Effector memory CD4-positive, alpha-beta T cell (primary cell): ENCODE results near the gene TAS1R3.

Experiments
- DNase-seq, 3 donors: peaks; one replicate each; pipeline ENCODE4 v3.0.0-alpha.2; 2020
- H3K27ac ChIP-seq: 2 replicates; pipeline ENCODE4 v1.7.0; 2013; ENCODE audit warnings: mild to moderate bottlenecking, low read length, moderate library complexity; ENCODE audit not compliant: insufficient read depth, poor library complexity, severe bottlenecking
- H3K27me3 ChIP-seq: replicated peaks from 2 replicates; pipeline ENCODE4 v1.7.0; 2013; ENCODE audit warnings: mild to moderate bottlenecking, low read length; ENCODE audit not compliant: insufficient read depth, control insufficient read depth, poor library complexity, severe bottlenecking
- H3K36me3 ChIP-seq: 2 replicates; pipeline ENCODE4 v1.7.0; 2013; ENCODE audit warnings: mild to moderate bottlenecking, low read length, moderate library complexity; ENCODE audit not compliant: control insufficient read depth, insufficient read depth
- H3K4me1 ChIP-seq: 2 replicates; pipeline ENCODE4 v1.7.0; 2013; ENCODE audit warnings: low read length, mild to moderate bottlenecking; ENCODE audit not compliant: control insufficient read depth, insufficient read depth, poor library complexity, severe bottlenecking
- H3K4me3 ChIP-seq: 2 replicates; pipeline ENCODE4 v1.7.0; 2013; ENCODE audit warnings: low read length, low read depth, mild to moderate bottlenecking; ENCODE audit not compliant: insufficient read depth, poor library complexity, severe bottlenecking
- H3K9me3 ChIP-seq: 2 replicates; pipeline ENCODE4 v1.7.0; 2013; ENCODE audit warnings: mild to moderate bottlenecking, low read length, moderate library complexity; ENCODE audit not compliant: control insufficient read depth

Gene TAS1R3

DNA sequence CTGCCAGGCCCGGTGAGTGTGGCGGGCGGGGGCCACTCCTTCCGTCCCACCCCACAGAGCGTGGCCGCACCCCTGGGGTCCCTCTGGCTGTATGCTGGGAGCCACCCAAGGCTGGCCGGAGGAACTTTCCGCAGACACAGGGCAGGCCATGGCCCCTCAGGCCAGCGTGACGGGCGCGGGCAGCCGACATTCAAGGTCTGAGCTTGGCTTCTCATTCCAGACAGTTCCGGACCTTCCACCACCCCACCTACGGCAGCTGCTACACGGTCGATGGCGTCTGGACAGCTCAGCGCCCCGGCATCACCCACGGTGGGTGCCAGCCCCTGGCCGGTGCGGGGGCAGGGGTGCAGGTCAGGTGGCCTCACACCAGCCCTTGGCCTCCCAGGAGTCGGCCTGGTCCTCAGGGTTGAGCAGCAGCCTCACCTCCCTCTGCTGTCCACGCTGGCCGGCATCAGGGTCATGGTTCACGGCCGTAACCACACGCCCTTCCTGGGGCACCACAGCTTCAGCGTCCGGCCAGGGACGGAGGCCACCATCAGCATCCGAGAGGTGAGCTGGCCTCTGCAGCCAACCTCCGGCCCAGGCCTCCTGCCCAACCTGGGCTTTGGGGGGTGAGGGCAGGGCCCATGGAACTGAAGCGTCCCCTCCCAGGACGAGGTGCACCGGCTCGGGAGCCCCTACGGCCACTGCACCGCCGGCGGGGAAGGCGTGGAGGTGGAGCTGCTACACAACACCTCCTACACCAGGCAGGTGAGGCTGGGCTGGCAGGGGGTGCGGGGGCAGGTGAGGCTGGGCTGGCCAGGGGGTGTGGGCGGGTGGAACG is 43.6 kb upstream of the TAS1R3 start:
- H3K4me3 ChIP-seq: no peak overlapping the region
- no peak for DNase-seq

DNA sequence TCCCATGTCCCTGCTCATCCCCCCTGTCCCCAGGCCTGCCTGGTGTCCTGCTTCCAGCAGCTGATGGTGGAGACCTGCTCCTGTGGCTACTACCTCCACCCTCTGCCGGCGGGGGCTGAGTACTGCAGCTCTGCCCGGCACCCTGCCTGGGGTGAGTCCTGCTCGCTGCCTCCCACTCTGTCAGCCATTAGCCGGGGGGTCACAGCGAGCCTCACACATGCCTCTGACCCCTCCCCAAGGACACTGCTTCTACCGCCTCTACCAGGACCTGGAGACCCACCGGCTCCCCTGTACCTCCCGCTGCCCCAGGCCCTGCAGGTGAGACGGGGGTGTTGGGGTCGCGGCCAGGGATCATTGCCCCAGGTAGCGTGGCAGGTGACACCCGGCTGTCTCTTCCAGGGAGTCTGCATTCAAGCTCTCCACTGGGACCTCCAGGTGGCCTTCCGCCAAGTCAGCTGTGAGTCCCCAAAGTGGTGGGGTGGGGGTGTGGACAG is 40.8 kb upstream of the TAS1R3 start:
- Histone ChIP-seq H3K27me3 (no peaks in the 10 kb centered on the region), H3K36me3 (no peaks in the 10 kb centered on the region), H3K4me3 (no peak overlapping the region), H3K9me3 (no peaks in the 10 kb centered on the region), H3K4me1 (no peaks in the 10 kb centered on the region), H3K27ac (no peak overlapping the region)
- DNase-seq: peak in 2 of 3 donors; percentile 23 to 52

More for the DNA sequence above, 43.6 kb upstream of the TAS1R3 start:
- Histone ChIP-seq H3K4me1 (no peaks in the 10 kb centered on the region), H3K9me3 (no peaks in the 10 kb centered on the region), H3K36me3 (no peaks in the 10 kb centered on the region), H3K27ac (no peak overlapping the region), H3K27me3 (no peaks in the 10 kb centered on the region)

DNA sequence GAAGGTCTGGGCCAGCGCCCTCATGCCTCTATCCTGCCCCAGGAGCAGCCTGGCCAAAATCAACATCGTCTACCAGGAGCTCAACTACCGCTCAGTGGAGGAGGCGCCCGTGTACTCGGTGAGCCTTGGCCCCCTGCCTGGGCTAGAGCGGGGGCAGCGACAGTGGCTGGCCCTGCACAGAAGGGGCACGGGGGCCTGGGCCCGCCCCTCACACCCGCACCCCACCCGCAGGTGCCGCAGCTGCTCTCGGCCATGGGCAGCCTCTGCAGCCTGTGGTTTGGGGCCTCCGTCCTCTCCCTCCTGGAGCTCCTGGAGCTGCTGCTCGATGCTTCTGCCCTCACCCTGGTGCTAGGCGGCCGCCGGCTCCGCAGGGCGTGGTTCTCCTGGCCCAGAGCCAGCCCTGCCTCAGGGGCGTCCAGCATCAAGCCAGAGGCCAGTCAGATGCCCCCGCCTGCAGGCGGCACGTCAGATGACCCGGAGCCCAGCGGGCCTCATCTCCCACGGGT is 40.0 kb upstream of the TAS1R3 start:
- no peaks in the 10 kb centered on the region for H3K36me3 ChIP-seq

DNA sequence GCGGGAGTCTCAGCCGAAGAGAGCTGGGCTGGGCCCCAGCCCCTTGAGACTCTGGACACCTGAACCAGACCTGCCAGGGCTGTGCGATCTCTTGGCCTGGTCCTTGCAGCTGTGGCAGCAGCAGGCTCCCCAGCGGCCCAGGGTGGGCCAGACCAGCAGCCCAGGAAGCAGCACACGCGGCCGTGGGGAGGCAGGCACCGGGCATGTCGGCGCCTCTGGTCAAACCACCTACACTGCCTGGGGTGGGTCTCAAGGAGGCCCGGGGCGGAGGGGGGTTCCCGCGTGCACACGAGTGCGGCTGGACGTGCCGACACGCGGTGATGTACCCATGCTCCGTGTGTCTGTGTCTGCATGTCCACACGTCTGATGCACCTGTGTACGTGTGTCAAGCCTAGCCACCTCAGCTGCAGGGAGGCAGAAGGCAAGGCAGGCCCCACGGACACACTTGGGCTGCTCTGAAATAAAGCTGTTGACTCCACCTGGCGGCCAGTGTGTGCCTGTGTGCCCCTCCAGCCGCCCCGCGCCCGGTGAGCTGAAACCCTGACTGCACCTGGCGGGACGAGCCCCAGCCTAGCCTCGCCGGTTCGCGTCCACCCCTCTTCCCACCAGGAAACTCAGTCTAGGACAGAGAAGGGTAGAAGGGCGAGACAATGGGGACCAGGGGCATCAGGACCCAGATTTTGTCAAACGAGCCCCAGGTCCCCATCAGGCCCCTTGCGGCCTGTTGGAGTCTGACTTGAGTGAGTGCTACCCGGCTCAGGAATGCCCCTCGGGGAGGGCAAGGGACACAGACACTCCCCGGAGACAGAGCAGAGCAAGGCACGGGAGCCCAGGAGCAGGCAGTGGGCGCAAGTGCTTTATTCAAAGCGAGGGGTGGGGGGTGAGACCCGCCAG is 39.3 kb upstream of the TAS1R3 start:
- H3K9me3 ChIP-seq: no peaks in the 10 kb centered on the region
- H3K4me1 ChIP-seq: no peaks in the 10 kb centered on the region
- H3K27ac ChIP-seq: no peak overlapping the region
- H3K27me3 ChIP-seq: no peaks in the 10 kb centered on the region
- H3K36me3 ChIP-seq: no peaks in the 10 kb centered on the region
- peak; percentile 24 to 48 (median 36) for DNase-seq
- no peak overlapping the region for H3K4me3 ChIP-seq

More for the DNA sequence above, 40.0 kb upstream of the TAS1R3 start:
- H3K4me3 ChIP-seq: no peak overlapping the region
- no peaks in the 10 kb centered on the region for H3K9me3 ChIP-seq
- H3K27ac ChIP-seq: no peak overlapping the region
- no peak for DNase-seq
- no peaks in the 10 kb centered on the region for H3K27me3 ChIP-seq
- H3K4me1 ChIP-seq: no peaks in the 10 kb centered on the region

DNA sequence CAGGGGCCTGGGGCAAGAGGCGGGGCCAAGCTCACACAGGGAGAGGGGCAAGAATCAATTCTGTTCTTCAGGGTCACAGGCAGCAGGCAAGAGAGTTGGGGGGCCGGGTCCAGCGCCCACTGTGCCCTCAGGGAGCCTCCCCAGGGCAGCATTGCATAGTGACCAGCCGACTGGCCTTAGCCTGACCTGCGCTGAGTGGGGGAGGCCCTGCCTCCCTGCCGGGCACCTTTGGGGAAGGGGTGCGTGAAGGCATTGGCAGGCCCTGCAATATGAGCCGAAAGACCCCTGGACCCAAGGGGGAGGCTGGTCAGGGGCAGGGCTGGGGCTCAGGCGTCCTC is 38.7 kb upstream of the TAS1R3 start:
- Histone ChIP-seq H3K4me1 (no peaks in the 10 kb centered on the region), H3K9me3 (no peaks in the 10 kb centered on the region), H3K4me3 (no peak overlapping the region), H3K36me3 (no peaks in the 10 kb centered on the region), H3K27me3 (no peaks in the 10 kb centered on the region), H3K27ac (no peak overlapping the region)
- no peak for DNase-seq

DNA sequence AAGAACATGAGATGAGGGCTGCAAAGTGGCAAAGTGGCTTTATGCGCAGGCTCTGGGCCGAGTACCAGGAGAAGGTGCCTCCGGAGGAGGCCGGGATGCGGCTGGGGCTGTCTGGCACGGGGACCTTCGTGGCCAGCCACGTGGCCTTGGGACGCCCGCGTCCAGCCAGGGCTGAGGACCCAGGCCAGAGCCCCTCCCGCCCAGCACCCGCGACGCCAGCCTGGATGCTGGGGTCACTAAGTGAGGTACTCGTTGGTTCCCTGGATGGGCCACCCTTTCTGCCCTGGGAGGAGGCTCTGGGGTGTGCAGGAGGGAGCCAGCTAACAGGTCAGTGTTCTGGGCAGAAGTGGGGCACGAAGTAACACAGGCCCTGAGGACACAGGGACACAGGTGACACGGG is 38.2 kb upstream of the TAS1R3 start:
- Histone ChIP-seq H3K27me3 (no peaks in the 10 kb centered on the region), H3K36me3 (no peaks in the 10 kb centered on the region), H3K4me1 (no peaks in the 10 kb centered on the region), H3K9me3 (no peaks in the 10 kb centered on the region), H3K4me3 (no peak overlapping the region), H3K27ac (no peak overlapping the region)
- DNase-seq: no peak

DNA sequence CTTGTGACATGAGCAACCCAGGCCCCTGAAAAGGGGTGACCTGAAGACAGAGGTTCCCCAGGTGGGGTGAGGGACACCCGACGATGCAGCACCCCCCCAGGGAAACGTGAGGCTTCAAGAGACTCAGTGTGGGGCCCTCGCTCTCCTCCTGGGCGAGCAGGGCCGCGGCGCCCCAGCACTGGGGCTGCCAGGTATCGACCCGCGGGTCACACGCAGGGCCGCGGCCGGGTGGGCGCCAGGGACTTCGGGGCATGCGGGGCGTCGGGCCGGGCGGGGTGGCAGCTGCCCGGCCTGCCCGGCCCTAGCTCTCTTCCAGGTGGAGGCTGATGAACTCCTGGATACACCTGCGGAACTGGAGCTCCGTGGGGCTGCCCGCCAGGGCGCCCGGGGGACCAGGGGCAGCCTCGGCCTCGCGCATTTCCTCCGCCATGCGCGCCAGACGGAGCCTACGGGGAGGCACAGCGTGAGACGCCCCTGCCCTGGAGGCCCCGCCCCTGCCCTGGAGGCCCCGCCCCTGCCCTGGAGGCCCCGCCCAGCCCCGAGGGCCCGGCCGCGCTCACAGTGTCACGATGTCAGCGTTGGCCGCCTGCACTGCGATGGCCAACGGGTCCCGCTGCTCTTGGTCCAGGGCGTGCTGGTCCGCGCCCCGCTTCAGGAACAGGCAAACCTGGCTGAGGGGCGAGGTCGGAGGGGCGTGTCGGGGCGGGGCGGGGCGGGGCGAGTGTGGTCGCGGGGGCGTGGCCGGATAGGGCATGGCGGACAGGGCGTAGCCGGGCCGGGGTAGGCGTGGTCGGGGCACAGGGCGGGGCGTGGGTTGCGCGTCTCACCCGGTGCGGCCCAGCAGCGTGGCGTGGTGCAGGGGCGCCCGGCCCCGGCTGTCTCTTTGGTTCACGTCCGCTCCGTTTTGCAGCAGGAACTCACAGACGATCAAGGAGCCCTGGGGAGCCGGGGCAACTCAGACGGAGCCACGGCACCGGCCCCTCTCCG is 37.5 kb upstream of the TAS1R3 start:
- Histone ChIP-seq H3K27me3 (no peaks in the 10 kb centered on the region), H3K9me3 (no peaks in the 10 kb centered on the region), H3K27ac (no peak overlapping the region), H3K4me3 (no peak overlapping the region), H3K4me1 (no peaks in the 10 kb centered on the region), H3K36me3 (no peaks in the 10 kb centered on the region)
- no peak for DNase-seq

DNA sequence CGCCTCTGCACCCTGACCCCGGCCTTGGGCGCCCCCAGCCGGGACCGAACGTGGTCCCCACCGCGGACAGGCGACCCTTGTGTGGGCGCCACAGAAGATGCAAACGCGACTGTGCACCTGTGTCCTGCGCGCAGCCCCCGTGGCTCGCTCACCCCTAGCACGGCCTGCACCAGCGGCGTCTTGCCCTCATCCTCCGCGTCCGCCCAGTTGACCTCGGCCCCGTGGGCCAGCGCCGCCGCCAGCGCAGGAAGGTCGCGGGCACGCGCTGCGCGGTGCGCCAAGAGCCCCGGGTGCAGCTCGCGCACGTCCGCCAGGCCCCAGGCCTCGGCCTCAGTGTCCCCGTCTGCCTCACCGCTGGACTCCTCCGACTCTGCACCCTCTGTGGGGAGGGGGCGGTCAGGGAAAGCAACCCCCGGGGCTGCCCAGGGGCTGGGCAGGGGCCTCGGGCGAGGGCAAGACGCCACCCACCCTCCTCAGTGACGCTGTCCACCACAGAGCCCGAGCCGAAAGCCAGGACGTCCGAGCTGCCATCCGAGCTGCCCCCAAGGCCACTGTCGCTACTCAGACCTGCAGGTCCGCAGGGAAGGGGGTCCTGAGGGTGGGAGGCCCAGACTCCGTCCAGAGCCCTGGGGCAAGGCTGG is 36.7 kb upstream of the TAS1R3 start:
- Histone ChIP-seq H3K27me3 (no peaks in the 10 kb centered on the region), H3K4me3 (no peak overlapping the region), H3K9me3 (no peaks in the 10 kb centered on the region), H3K36me3 (no peaks in the 10 kb centered on the region), H3K4me1 (no peaks in the 10 kb centered on the region), H3K27ac (no peak overlapping the region)
- DNase-seq: no peak
